Endothelial cell of umbilical vein (primary cell): ENCODE results near the gene CSRP1. TPM values are rescaled to one million over a fixed set of nuclear protein-coding genes. Genes with fewer than 3 reads are reported as not detected.

Experiments
- BruUV-seq: library from RNA; stranded (reverse); fragments of 400-500 nt; replicated peaks from 2 replicates; lab custom pipeline; 2021; lab: Mats Ljungman, UMichigan
- CTCF ChIA-PET: fragments of 300-600, 350-600 bp; sonication (Branson Sonifier 250); formaldehyde crosslinking; loops from one replicate; lab custom pipeline; 2021; ENCODE audit warnings: antibody characterized with exemption, inconsistent platforms; lab: Charles Lee
- POLR2A ChIA-PET: fragments of 300-600, 350-600 bp; sonication (Branson Sonifier 250); formaldehyde crosslinking; loops from one replicate; lab custom pipeline; 2021; ENCODE audit warnings: antibody characterized with exemption, inconsistent platforms; lab: Charles Lee
- DNase-seq: peaks from one replicate; pipeline ENCODE4 v3.0.0-alpha.2; 2011; ENCODE audit warnings: low read depth, low spot score
- FAIRE-seq: peaks from 2 replicates; lab custom pipeline; 2011; peaks lifted over from hg19 to GRCh38; lab: Jason Lieb, UNC
- H2AFZ ChIP-seq: 2 replicates; pipeline ENCODE4 v1.6.0; 2012; ENCODE audit warnings: low read depth, low read length, control low read depth, inconsistent platforms
- H3K27ac ChIP-seq: 2 replicates; pipeline ENCODE4 v1.5.1; 2011; ENCODE audit warnings: low read depth, mild to moderate bottlenecking, control low read depth, low read length, moderate library complexity; ENCODE audit not compliant: insufficient read depth
- H3K27me3 ChIP-seq, 2 experiments: 2 replicates each; pipeline versions ENCODE4 v1.6.0 to v1.6.1; 2011; ENCODE audit warnings: low read length in 2 of 2, mixed read lengths in 1 of 2; ENCODE audit not compliant: control insufficient read depth in 2 of 2, insufficient read depth in 2 of 2
- H3K36me3 ChIP-seq, 2 experiments: 2 replicates in 1 of 2; 3 replicates in 1 of 2; pipeline ENCODE4 v1.5.1; 2011; ENCODE audit warnings: low read length in 2 of 2, mild to moderate bottlenecking in 1 of 2, moderate library complexity in 1 of 2; ENCODE audit not compliant: control insufficient read depth in 2 of 2, insufficient read depth in 2 of 2; ENCODE audit errors: extremely low read depth in 1 of 2
- H3K4me1 ChIP-seq: 3 replicates; pipeline ENCODE4 v1.5.1; 2011; ENCODE audit warnings: mild to moderate bottlenecking, low read length; ENCODE audit not compliant: control insufficient read depth, insufficient read depth; ENCODE audit errors: extremely low read depth
- H3K4me2 ChIP-seq: 2 replicates; pipeline ENCODE4 v1.6.1; 2011; ENCODE audit warnings: low read length, control low read depth, mixed read lengths; ENCODE audit not compliant: insufficient read depth
- H3K4me3 ChIP-seq, 3 experiments: fragments of 200-600 bp in 1 of 3; sonication (generic), shearing (Covaris generic) in 1 of 3; replicated peaks in 1 of 3; 2 replicates each; pipeline ENCODE4 v1.5.1; 2011 to 2016; ENCODE audit warnings: control low read depth in 3 of 3, low read length in 3 of 3, mild to moderate bottlenecking in 2 of 3, inconsistent platforms in 1 of 3, low read depth in 1 of 3, moderate library complexity in 1 of 3; ENCODE audit not compliant: insufficient read depth in 1 of 3
- H3K79me2 ChIP-seq: 2 replicates; pipeline ENCODE4 v1.6.0; 2012; ENCODE audit warnings: low read length, inconsistent platforms; ENCODE audit not compliant: control insufficient read depth, insufficient read depth
- H3K9ac ChIP-seq: replicated peaks from 2 replicates; pipeline ENCODE3; 2011; ENCODE audit warnings: low read length, control low read depth; ENCODE audit not compliant: insufficient read depth; ENCODE audit errors: extremely low read depth
- H3K9me1 ChIP-seq: replicated peaks from 3 replicates; pipeline ENCODE4 v1.6.0; 2011; ENCODE audit warnings: mild to moderate bottlenecking, low read length; ENCODE audit not compliant: control insufficient read depth, insufficient read depth; ENCODE audit errors: extremely low read depth
- H3K9me3 ChIP-seq: replicated peaks from 2 replicates; pipeline ENCODE4 v1.5.1; 2012; ENCODE audit warnings: low read length, inconsistent platforms; ENCODE audit not compliant: control insufficient read depth, insufficient read depth
- H4K20me1 ChIP-seq: replicated peaks from 2 replicates; pipeline ENCODE3; 2011; ENCODE audit warnings: mild to moderate bottlenecking, low read length; ENCODE audit not compliant: control insufficient read depth, insufficient read depth; ENCODE audit errors: extremely low read depth
- CTCF ChIP-seq, 2 donors: IDR thresholded peaks; 1 replicate in 1 of 2; 2 replicates in 1 of 2; pipeline ENCODE4 v1.5.1; 2011; ENCODE audit warnings: low read length in 2 of 2, mild to moderate bottlenecking in 2 of 2, moderate library complexity in 2 of 2, control low read depth in 1 of 2, inconsistent platforms in 1 of 2, low read depth in 1 of 2; ENCODE audit not compliant: insufficient read depth in 1 of 2; ENCODE audit errors: extremely low read depth in 1 of 2
- EZH2 ChIP-seq: IDR thresholded peaks from 2 replicates; pipeline ENCODE4 v1.6.1; 2012; ENCODE audit warnings: borderline replicate concordance, low read depth, mild to moderate bottlenecking, moderate library complexity, low read length, inconsistent platforms; ENCODE audit not compliant: severe bottlenecking
- FOS ChIP-seq: IDR thresholded peaks from 2 replicates; pipeline ENCODE4 v1.6.1; 2011; ENCODE audit warnings: mild to moderate bottlenecking, low read length, moderate library complexity, borderline replicate concordance; ENCODE audit not compliant: insufficient read depth
- GATA2 ChIP-seq: IDR thresholded peaks from 2 replicates; pipeline ENCODE4 v1.7.0; 2011; ENCODE audit warnings: low read depth, mild to moderate bottlenecking, moderate library complexity, mixed read lengths, low read length; ENCODE audit not compliant: insufficient read length, insufficient read depth
- JUN ChIP-seq: IDR thresholded peaks from 2 replicates; pipeline ENCODE4 v1.6.1; 2011; ENCODE audit warnings: borderline replicate concordance, low read depth; ENCODE audit not compliant: insufficient read length, insufficient read depth
- MAX ChIP-seq: IDR thresholded peaks from 2 replicates; pipeline ENCODE4 v1.6.1; 2011; ENCODE audit not compliant: insufficient read depth, insufficient read length
- MYC ChIP-seq: IDR thresholded peaks from one replicate; pipeline ENCODE4 v1.6.1; 2011; ENCODE audit warnings: mild to moderate bottlenecking, low read depth, low read length
- POLR2A ChIP-seq: IDR thresholded peaks from 2 replicates; pipeline ENCODE4 v1.6.1; 2012; ENCODE audit warnings: low read depth, mild to moderate bottlenecking, control low read depth, low read length
- POLR2AphosphoS5 ChIP-seq: IDR thresholded peaks from 2 replicates; pipeline ENCODE4 v1.6.1; 2012; ENCODE audit warnings: low read depth, mild to moderate bottlenecking, control low read depth, low read length, moderate library complexity; ENCODE audit not compliant: insufficient read depth
- dilution Hi-C: fragments of 300-500 bp; cut with MboI; formaldehyde crosslinking; loops from one replicate; pipeline ENCODE4 v1.15.0; 2019; ENCODE audit warnings: low sequenced_read_pairs; ENCODE audit not compliant: extremely low pct_ligation_motif_present
- intact Hi-C: fragments of 100-400 bp; cut with micrococcal nuclease; formaldehyde crosslinking; loops from one replicate; pipeline ENCODE4 v1.10.0; 2022
- polyA plus RNA-seq, 4 experiments: library from polyadenylated mRNA; depleted of rRNA in 3 of 4; stranded (reverse) in 3 of 4; unstranded in 1 of 4; fragments of >200 nt; gene quantifications; 2 replicates each; pipeline versions ENCODE4 v1.2.1 to v1.2.3, GENCODE V29; 2011 to 2012; ENCODE audit warnings: missing spikeins in 1 of 4
- total RNA-seq: library from RNA; stranded (reverse); gene quantifications from 2 replicates; pipeline ENCODE4 v1.2.3, GENCODE V29; 2021

The CSRP1 gene
- total and polyA plus RNA-seq, 2 donors (not counting 3 experiments of a cell fraction or from before 2014, with no cell fraction given): 393 to 510 TPM

GRCh38 chr1:201498621-201499020 is 8.3 kb downstream of the CSRP1 start:
- intact Hi-C loops: no loop called here
- H3K9me1 ChIP-seq: no peaks in the 10 kb centered on the region
- POLR2A ChIA-PET: interaction anchor here (0.6 to 2.0 kb wide), 2 partner anchors 30 to 41 kb away, joined by 3 to 6 read pairs; partner anchors contain the start of gene PHLDA3
- TF ChIP-seq CTCF (IDR thresholded peaks at IDR 0.05; ENCODE audit: extremely low read depth in 1 of 2, insufficient read depth in 1 of 2, low read depth in 1 of 2, low read length in 2 of 2): no peak
- TF ChIP-seq POLR2A: no peak
- TF ChIP-seq MAX: no peak
- no peak for TF ChIP-seq FOS
- no peak for TF ChIP-seq MYC
- no peak for TF ChIP-seq JUN
- no peak for TF ChIP-seq POLR2AphosphoS5
- no peak for TF ChIP-seq EZH2
- no peak for TF ChIP-seq GATA2
- peaks cover 5 to 9% of the 10 kb centered on the region in 2 experiments for H3K36me3 ChIP-seq
- H3K4me1 ChIP-seq: peaks cover 60% of the 10 kb centered on the region
- DNase-seq (no peak), FAIRE-seq (peak; percentile 4)
- peaks cover 86% of the 10 kb centered on the region for H3K79me2 ChIP-seq
- H3K27ac ChIP-seq: no peak overlapping the region
- no peak overlapping the region for H3K4me2 ChIP-seq
- no TSS peak for BruUV-seq
- no peak overlapping the region for H2AFZ ChIP-seq
- H3K27me3 ChIP-seq: no peaks in the 10 kb centered on the region
- CTCF ChIA-PET: interaction anchor here (1.6 to 28.3 kb wide), 3 partner anchors 7 to 23 kb away, joined by 3 to 1317 read pairs (median 1317); partner anchors contain the start of gene CSRP1
- H3K9me3 ChIP-seq: no peaks in the 10 kb centered on the region
- H4K20me1 ChIP-seq: no peaks in the 10 kb centered on the region
- no peak overlapping the region for H3K4me3 ChIP-seq
- dilution Hi-C loops: no loop called here
- no peak overlapping the region for H3K9ac ChIP-seq
